HT1080 (cell line): ENCODE results near the gene FLNC. TPM values are rescaled to one million over a fixed set of nuclear protein-coding genes. Genes with fewer than 3 reads are reported as not detected.
A peak's percentile ranks its signal among the peaks of the same experiment; 100 is the strongest.

Experiments
- DNase-seq: peaks from one replicate; pipeline ENCODE4 v3.0.0-alpha.2; 2015; ENCODE audit warnings: low read depth
- total RNA-seq: library from RNA; depleted of rRNA; stranded (reverse); fragments of >200 nt; shearing (Covaris generic); gene quantifications from 2 replicates; pipeline ENCODE4 v1.2.3, GENCODE V29; 2014

The FLNC gene
- total RNA-seq, 1 experiment from 2014 or later, result 38.2 TPM

GRCh38 chr7:128861957-128862570 lies 31.9 kb downstream of the FLNC start:
- DNase-seq, result no peak

DNA sequence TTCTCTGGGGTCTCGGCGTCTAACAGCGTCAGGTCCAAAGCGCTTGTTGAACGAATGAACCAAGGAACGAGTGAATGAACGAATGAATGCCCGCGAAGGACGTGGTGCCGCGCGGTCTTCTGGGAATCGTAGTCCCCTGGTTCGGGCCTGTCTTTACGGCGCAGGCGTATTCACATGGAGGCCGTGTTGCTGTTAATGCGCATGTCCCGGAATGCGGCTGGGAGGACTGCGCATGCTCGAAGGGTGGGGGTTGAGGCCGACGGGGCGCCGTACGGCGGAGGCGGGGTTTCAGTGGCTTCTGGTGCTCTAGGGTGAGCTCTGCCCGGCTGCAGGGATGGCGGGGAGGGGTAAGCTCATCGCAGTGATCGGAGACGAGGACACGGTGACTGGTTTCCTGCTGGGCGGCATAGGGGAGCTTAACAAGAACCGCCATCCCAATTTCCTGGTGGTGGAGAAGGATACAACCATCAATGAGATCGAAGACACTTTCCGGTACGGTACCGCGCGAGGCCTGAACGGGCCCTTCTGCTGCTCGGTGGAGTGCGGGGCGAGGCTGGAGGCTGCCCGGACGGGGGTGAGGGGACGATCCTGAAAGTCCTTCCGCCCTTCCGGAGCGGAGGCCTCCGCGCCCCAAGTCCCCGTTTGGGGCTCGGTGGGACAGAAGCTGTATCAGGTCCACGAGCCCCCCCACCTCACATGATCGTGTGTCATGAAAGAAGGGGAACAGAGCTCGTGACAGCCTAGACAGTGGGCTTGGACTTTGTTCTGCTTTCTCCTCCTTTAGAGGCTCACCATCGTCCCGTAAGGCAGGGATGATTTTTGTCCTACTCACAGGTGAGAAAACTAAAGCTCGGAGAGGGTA lies 32.6 kb downstream of the FLNC start, which contains the start of gene ATP6V1F:
ATP6V1F (plus strand) TSS at position 286 of the 862 bp plus-strand sequence; CDS start at position 335, 49 bp downstream.
- peak; percentile 97 for DNase-seq

DNA sequence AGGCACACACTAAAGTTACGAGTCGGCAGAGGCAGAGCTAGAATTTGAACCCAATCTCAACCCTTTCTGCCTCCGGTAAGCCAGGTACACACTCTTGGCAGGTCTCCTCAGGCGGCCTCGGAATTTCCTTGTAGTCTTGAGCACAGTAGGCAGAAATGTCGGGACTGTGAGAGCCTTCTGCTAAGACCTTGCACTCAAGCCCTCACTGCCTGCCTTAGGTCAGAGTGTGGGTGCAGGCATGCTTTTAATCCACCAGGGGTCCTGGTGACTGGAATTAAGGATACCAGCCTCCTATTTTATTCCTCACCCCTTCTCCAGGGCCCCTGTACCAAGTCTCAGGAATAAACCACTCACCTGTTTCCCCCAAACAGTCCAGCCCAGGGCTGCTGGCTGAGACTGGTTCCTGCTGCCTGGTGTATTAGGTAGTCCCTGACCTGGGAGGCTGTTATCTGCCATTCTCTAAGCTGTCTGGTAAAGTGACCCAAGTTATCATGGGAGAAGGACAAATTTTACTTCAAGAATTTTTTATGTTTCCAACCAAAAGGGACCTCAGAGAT lies 33.3 kb downstream of the FLNC start:
- DNase-seq, result peak; percentile 58

DNA sequence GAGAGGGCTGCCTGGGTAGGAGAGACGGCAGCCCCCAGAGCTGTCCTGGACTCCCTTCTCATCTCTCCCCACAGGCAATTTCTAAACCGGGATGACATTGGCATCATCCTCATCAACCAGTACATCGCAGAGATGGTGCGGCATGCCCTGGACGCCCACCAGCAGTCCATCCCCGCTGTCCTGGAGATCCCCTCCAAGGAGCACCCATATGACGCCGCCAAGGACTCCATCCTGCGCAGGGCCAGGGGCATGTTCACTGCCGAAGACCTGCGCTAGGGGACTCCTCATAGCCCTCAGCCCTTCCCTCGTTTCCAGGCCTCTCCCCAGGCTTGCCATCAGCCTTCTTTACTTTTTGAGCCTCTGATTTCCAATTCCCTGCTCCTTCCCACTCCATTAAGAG lies 35.1 kb downstream of the FLNC start:
- no peak for DNase-seq

DNA sequence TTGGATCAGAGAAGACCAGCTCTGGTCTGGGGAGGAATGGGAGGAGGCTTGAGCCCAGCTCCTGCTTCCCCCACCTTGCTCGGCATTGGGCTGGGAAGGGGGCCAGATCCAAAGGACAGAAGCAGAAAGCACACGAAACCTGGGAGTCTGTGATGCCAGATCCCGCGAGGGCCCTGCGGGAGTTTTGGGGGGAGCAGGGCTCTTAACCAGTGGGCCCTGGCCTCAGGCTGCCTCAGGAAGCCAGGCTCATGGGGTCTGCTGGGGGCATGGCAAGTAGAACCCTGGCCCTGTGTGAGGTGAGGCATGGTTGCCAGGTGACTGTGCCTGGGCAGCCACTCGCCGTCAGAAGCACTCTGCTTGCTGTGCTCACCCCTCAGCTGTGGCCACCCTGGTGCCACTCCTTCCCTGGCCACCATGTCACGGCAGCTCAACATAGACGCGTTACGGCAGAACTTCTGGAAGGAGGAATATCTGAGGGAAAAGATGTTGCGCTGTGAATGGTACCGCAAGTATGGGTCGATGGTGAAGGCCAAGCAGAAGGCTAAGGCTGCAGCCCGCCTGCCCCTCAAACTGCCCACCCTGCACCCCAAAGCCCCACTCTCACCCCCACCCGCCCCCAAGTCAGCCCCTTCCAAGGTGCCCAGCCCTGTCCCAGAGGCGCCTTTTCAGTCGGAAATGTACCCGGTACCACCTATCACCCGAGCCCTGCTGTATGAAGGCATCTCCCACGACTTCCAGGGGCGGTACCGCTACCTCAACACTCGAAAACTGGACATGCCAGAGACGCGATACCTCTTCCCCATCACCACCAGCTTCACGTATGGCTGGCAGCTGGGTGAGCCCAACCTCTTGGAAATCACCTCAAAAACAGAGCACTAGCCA lies 36.0 kb downstream of the FLNC start:
- DNase-seq, result no peak

DNA sequence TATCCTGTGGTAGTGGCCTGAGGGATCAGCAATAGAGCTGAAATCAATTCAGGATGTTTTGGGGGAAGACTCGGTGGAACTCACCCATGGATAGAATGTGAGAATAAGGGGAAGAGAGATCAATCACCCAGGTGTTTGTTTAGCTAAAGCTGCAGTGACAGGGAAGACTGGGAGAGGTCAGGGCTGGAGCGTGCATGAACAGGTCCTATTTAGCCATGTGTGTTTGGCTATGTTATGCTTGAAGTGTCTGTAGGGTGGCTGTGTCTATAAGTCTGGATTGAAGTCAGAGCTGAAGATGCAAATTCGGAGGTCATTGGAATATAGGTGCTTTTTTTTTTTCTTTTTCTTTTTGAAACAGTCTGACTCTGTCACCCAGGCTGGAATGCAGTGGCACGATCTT lies 37.0 kb downstream of the FLNC start:
- DNase-seq, result no peak

GRCh38 chr7:128867842-128868623 lies 37.8 kb downstream of the FLNC start:
- no peak for DNase-seq

GRCh38 chr7:128868624-128869137 lies 38.5 kb downstream of the FLNC start:
- DNase-seq, result no peak

DNA sequence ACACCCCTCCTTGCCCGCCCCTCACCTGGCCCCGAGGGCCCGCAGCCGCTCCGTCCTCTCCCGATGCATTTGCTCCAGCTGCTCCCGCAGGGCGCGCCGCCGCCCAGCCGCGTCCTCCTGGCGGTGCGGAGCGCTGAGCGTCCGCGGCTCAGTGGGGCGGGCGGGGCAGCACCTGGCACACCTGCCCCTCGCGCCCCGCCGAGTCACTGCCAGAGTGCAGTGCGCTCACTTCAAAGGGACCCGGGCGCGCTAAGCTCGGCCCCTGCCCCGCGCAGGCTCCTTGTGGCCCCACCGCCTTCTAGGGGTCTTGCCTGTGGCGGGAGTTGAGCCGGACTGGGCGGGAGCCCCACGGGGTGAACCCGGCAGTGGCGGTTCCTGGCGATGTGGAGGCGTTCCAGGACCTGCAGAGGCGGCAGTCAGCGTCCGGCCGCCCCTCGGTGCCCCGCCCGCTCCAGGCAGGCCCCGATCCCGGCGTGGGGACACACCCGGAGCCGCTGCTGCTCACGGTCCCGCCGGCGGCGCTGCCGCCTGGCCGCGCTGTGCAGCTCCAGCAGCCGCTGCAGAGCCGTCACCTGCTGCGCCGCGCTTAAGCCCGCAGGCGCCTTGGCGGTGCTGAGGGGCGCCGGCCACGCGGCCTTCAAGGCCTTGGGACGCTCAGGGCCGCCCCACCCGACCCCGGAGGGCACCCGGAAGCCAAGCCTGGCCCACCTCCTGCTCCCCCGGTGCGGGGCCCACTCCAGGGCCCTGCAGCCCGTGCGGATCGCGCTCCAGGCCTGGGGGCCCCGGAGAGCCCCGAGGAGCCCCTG lies 39.1 kb downstream of the FLNC start:
- DNase-seq, result no peak

GRCh38 chr7:128869944-128870285 lies 39.7 kb downstream of the FLNC start:
- no peak for DNase-seq

DNA sequence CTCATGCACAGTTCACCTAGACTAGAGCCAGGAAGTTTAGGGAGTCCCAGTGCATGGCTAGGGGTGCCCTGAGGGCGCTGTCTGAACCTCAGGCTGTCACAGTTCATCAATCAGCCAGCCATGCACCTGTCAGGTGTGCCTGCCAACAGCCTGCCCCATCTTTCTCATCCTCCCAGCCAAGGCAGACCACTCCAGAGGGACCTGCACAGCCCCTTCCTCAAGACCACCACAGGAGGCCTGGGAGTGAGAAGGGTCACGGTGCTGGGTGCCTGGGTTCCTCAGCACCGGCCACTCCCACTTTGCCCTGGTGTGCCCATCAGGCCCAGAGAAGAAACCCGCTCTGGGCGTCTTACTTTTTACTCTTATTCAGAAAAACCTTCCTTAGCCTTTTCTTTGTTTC lies 40.8 kb downstream of the FLNC start:
- no peak for DNase-seq

- peak; percentile 58 for DNase-seq
Measured at GRCh38 chr7:128872394-128872824, 42.2 kb downstream of the FLNC start.

DNA sequence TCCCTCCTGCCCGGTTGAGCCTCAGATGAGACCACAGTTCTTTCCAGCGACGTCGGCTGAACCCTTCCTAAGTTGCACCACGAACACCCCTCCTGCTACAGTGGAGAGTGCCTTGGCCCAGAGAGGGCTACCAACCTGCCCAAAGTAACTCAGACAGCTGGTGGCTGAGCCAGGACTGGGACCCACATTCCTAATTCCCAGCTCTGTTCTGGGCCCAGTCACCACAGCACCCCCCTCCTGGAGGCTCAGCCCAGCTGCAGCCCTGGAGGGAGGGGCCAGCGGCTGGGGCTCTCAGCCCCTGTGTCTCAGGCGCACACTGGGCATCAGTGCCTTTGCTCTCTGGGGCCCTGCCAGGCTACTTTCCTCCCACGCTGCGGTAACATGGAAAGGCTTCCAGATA lies 43.0 kb downstream of the FLNC start:
- no peak for DNase-seq

DNA sequence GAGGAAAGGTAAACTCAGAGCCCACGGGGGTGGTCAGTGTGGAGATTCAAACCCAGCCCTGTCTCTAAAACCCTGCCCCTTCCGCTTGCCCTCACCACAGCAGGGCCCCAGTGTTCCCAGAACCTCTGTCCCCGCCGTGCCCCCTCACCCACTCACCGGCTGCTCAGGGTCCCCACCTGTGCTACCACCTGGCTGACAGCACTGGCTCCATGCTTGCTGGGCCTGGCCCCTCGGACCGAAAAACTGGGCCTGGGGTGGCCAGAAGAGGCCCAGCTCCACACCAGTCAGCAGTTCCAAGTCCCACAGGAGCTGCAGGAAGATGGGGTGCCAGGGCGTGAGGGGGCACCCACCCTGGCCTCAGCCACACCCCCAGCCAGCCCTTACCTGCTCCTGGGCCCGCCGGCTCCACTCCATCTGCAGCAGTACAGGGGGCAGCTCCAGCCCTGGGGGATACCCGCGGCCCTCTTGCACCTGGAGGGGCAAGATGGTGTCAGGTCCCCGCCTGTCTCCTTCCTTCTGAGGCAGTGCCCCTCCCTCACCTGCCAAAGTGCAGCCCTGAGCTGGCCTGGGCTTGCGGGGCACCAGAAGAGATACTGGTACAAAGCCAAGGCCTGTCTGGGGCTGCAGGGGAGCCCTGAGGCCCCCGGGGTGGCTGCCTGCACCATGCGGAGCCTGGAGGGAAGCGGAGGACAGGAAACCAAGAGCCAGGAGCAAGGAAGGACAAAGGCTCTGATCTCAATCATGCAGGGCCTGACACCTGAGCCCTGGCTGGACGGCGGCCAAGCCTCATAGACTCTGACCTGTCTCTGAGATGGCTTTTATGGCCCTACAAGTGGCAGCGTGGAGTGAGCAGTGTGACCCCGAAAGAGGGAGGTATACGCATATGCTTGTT lies 44.2 kb downstream of the FLNC start:
- DNase-seq, result no peak

DNA sequence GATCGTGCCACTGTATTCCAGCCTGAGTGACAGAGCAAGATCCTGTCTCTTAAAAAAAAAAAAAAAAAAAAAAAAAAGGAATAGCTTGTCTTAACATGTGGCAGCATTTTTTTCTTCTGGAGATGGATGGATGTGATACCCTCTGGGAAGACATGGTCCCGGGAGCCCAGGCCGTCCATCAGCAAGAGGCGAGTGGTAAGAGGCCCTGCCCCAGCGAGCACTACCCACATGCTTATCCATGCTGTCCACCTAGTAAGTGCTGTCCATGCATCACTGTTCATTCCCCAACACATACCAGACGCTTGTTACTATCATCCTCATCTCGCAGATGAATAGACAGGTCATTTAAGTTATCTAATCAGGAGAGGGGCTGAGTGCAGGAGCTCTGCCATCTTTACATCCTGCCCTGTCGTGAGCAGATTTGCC lies 45.3 kb downstream of the FLNC start:
- no peak for DNase-seq

- no peak for DNase-seq
Measured at GRCh38 chr7:128876127-128876526, 45.9 kb downstream of the FLNC start.

GRCh38 chr7:128876586-128876977 lies 46.4 kb downstream of the FLNC start:
- DNase-seq, result no peak

GRCh38 chr7:128876978-128877755 lies 47.0 kb downstream of the FLNC start:
- DNase-seq, result no peak
